GM12874 (cell line): Measurements from ENCODE around the gene GOSR2.

Experiments
- CTCF ChIP-seq: IDR thresholded peaks from 2 replicates; pipeline ENCODE4 v1.5.1; 2011; ENCODE audit warnings: low read depth, mild to moderate bottlenecking, control low read depth, low read length, moderate library complexity; ENCODE audit not compliant: insufficient read depth

The GOSR2 gene

GRCh38 chr17:46971647-46972300, 48.8 kb downstream of the GOSR2 start:
- TF ChIP-seq CTCF: no peak

- no peak for TF ChIP-seq CTCF
These were observed 49.4 kb downstream of the GOSR2 start for GRCh38 chr17:46972346-46972745.

GRCh38 chr17:46974086-46974485, 51.1 kb downstream of the GOSR2 start:
- TF ChIP-seq CTCF: no peak

- TF ChIP-seq CTCF: no peak
These were observed 52.3 kb downstream of the GOSR2 start for GRCh38 chr17:46975287-46975686.

- no peak for TF ChIP-seq CTCF
These were observed 53.8 kb downstream of the GOSR2 start for GRCh38 chr17:46976626-46977270.

GRCh38 chr17:46977348-46977747, 54.4 kb downstream of the GOSR2 start:
- TF ChIP-seq CTCF: no peak

- no peak for TF ChIP-seq CTCF
These were observed 55.0 kb downstream of the GOSR2 start for GRCh38 chr17:46977750-46978488.
